ES-I3 (cell line): Measurements from ENCODE around the gene HOXA3.

Source experiments
- H3K36me3 ChIP-seq: 2 replicates; pipeline ENCODE4 v1.6.1; 2013; ENCODE audit warnings: mild to moderate bottlenecking, low read length, control low read depth, moderate library complexity; ENCODE audit not compliant: insufficient read depth
- H3K4me1 ChIP-seq: 2 replicates; pipeline ENCODE4 v1.6.1; 2013; ENCODE audit warnings: mild to moderate bottlenecking, control low read depth, low read length; ENCODE audit not compliant: insufficient read depth
- H3K9ac ChIP-seq: 2 replicates; pipeline ENCODE4 v1.6.1; 2013; ENCODE audit warnings: low read depth, mild to moderate bottlenecking, low read length, moderate library complexity
- H3K9me3 ChIP-seq: 2 replicates; pipeline ENCODE4 v1.6.1; 2013; ENCODE audit warnings: mild to moderate bottlenecking, low read length, moderate library complexity; ENCODE audit not compliant: control insufficient read depth, insufficient read depth

Gene HOXA3

DNA sequence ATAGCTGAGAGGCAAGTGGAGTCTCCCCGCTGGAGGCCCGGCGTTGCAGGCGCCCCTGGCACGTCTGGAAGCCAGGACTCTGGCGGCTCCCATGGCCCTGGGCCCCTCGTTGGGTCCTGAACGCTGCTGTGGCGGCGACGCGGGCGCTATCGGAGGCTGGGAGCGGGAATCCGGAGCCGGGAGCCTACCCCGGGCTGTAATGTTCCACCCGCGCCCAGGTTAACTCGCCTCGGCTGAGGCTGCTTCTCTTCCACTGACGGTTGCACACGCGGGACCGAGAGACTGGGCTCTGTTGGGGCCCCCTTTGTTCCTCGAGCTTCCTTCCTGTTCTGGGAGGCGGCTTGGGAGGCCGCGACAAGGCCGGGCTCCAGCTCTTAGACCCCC lies 7.6 kb downstream of the HOXA3 start:
- Histone ChIP-seq H3K9ac (no peak overlapping the region), H3K4me1 (0 out of 2 replicates have a peak, but pooled peaks cover 4% of the 10 kb centered on the region), H3K36me3 (no peaks in the 10 kb centered on the region), H3K9me3 (no peaks in the 10 kb centered on the region)

DNA sequence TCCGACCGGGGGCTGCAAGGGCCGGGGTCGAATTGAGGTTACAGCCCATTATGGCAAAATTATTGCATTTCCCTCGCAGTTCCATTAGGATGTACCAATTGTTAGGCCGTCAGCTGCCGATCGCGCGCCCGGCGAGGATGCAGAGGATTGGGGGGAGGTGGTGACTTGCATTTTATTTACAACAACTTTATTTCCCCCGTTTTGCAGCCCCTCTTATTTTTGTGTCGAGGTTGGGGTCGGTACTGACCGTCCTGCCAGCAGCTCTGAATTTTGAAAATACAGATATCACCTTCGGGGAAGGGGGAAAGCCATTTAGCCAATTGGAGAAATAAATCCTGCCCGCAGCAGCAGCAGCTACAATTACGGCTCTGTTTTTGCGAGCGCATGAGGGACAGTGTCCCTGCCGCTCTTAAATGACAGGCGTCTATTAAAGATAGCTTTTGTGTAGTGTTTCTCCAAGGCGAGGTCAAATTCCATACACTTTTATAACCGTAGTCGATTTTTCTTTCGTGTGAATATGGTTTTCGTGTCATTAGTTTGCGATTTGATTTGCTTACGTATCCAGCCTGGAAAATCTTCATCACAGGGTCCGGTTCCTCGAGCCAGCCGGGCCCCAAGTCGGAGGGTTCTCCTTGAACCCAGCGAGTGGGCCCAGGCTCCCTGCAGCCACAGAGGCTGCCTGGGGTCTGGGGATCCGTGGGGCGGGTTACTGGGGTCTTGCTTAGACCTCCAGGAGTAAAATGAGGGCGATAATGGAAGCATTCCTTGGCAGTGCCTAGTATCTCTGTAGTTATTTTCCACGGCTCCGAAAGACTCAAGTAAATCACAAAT lies 8.2 kb downstream of the HOXA3 start:
- Histone ChIP-seq H3K9ac (no peak overlapping the region), H3K9me3 (no peaks in the 10 kb centered on the region), H3K4me1 (0 out of 2 replicates have a peak, but pooled peaks cover 4% of the 10 kb centered on the region), H3K36me3 (no peaks in the 10 kb centered on the region)

DNA sequence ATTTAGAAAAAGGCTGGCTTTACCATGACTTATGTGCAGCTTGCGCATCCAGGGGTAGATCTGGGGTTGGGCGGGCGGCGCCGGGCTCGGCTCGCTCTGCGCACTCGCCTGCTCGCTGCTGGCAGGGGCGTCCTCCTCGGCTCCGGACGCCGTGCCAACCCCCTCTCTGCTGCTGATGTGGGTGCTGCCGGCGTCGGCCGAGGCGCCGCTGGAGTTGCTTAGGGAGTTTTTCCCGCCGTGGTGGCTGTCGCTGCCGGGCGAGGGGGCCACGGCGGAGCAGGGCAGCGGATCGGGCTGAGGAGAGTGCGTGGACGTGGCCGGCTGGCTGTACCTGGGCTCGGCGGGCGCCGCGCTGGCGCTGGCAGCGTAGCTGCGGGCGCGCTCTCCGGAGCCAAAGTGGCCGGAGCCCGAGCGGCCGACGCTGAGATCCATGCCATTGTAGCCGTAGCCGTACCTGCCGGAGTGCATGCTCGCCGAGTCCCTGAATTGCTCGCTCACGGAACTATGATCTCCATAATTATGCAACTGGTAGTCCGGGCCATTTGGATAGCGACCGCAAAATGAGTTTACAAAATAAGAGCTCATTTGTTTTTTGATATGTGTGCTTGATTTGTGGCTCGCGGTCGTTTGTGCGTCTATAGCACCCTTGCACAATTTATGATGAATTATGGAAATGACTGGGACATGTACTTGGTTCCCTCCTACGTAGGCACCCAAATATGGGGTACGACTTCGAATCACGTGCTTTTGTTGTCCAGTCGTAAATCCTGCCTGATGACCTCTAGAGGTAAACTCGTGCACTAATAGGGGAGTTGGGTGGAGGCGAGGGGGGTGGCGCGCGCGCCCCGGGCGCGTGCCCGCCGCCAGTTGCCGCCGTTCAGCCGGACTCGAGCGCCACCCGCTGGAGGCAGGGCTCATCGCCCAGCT lies 9.1 kb downstream of the HOXA3 start, which contains the start of gene HOXA5:
Gene HOXA5, minus strand, starts transcription at position 659 of the 927 bp plus-strand sequence. Its CDS starts 74 bp downstream, at position 585.
- peak within 1 kb of the TSS; percentile 57; the same call in 1 of the 2 replicates for H3K9ac ChIP-seq
- H3K36me3 ChIP-seq: no peaks in the 10 kb centered on the region
- H3K4me1 ChIP-seq: 0 out of 2 replicates have a peak, but pooled peaks cover 4% of the 10 kb centered on the region
- no peaks in the 10 kb centered on the region for H3K9me3 ChIP-seq

DNA sequence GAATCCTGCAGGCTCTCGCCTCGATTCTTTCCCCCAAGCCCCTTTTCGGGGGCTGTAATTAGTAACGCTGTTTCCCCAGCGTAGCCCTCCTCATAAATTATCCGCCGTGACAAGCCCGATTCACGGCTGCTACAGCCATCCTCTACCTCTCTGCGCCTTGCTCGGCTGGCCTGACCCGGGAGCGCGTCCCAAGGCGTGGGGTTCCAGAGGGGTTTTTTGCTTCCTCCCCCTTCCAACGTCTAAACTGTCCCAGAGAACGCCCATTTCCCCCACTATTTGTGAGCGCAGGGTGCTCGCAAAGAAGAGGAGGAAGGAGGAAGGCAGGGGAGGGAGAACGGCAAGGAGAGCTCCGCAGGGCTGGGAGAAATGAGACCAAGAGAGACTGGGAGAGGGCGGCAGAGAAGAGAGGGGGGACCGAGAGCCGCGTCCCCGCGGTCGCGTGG lies 9.8 kb downstream of the HOXA3 start:
- peak overlapping the region; percentile 57; the same call in 1 of the 2 replicates for H3K9ac ChIP-seq
- no peaks in the 10 kb centered on the region for H3K36me3 ChIP-seq
- H3K4me1 ChIP-seq: 0 out of 2 replicates have a peak, but pooled peaks cover 4% of the 10 kb centered on the region
- no peaks in the 10 kb centered on the region for H3K9me3 ChIP-seq

DNA sequence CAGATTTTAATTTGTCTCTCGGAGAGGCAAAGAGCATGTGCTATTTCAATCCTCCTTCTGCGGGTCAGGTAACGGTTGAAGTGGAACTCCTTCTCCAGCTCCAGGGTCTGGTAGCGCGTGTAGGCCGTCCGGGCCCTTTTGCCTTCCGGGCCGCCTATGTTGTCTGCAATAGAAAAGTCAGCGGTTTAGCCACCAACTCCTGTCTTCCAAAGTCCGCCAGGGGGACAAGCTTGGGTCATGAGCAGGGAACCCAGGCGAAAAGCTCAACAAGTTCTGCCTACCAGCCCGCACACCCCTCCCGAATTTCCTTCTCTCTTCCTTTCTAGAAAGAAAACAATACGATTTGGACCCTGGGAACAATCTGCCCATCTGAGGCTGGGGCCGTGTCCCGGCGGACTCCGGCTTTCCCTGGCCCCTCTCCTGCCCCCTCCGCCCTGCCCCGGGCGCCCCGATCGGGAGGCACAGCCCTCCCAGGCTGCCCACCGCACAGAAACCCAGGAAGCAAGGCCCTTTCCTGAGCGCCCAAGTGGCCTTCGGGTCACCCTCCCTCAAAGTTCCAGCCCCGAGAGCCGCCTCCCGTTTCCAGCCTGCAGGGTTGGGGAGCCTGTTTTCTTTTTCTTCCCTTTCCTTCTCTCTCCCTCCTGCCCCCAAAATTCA lies 10.3 kb downstream of the HOXA3 start:
- H3K4me1 ChIP-seq: 0 out of 2 replicates have a peak, but pooled peaks cover 4% of the 10 kb centered on the region
- H3K9me3 ChIP-seq: no peaks in the 10 kb centered on the region
- H3K9ac ChIP-seq: peak overlapping the region; percentile 57; the same call in 1 of the 2 replicates
- no peaks in the 10 kb centered on the region for H3K36me3 ChIP-seq

DNA sequence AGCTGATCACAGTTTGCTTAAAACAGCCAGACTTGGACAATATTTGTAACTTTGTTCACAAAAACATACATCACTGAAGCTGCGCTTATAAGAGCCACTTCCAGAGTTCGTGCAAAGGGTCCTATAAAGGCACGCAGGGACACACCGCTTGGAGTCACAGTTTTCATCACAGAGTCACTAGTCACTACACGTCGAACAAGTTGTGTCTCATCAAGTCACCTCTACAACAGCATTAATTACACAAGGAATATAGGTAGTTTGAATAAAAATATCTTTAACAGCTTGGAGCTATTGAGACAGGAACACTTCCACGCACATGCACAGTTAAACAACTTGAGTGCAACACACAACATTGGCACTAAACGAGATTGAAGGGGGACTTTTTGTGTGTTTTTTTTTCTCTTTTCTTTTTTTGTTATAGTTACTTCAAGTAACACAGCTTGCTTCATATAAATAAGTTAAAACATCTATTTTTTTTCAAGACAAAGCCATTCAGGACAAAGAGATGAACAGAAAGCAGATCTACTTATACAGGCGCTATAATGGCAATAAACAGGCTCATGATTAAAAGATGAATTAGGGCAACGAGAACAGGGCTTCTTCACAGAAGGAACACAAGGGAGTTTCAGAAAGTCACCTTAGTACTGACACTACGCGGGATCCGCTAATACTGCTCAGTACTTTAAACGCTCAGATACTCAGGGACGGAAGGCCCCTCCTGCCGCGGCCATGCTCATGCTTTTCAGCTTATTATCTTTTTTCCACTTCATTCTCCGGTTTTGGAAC lies 11.1 kb downstream of the HOXA3 start:
- H3K36me3 ChIP-seq: no peaks in the 10 kb centered on the region
- H3K9me3 ChIP-seq: no peaks in the 10 kb centered on the region
- 0 out of 2 replicates have a peak, but pooled peaks cover 4% of the 10 kb centered on the region for H3K4me1 ChIP-seq
- no peak overlapping the region for H3K9ac ChIP-seq

DNA sequence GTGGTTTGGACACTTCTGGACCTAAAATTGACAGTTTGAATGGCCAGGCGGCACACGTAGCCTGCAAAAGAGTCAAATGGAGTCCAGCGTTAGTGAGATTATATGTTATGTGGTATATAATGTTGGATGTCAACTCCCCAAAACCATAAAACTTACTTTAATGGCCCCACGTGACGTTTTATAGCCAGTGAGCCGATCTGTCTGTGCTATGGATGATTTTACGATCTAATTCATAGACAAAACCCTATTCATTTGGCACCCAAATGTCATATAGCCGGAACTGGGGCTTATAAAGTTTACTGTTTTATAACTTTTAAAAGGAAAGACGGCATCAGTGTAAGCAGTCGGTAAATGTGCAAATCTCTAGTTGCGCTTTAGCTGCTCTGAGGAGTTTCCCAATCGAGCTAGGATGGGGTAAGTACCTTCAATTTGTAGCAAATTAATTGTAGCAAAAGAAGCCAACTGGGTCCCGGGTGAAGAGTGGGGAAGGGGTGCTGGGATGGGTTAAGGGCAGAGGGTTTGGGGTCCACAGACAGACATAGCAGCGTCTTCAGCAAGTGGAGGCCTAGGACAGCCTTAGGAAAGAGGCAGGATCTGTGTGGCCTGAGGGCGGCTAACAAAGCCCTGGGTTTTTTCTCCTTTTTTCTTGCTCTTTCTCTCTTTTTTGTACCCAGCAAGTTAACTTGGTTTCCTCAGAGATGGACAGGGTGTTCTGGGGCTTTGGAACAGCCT lies 12.1 kb downstream of the HOXA3 start:
- peaks cover 4% of the 10 kb centered on the region; the same call in 1 of the 2 replicates for H3K4me1 ChIP-seq
- H3K9ac ChIP-seq: no peak overlapping the region
- no peaks in the 10 kb centered on the region for H3K36me3 ChIP-seq
- H3K9me3 ChIP-seq: no peaks in the 10 kb centered on the region

DNA sequence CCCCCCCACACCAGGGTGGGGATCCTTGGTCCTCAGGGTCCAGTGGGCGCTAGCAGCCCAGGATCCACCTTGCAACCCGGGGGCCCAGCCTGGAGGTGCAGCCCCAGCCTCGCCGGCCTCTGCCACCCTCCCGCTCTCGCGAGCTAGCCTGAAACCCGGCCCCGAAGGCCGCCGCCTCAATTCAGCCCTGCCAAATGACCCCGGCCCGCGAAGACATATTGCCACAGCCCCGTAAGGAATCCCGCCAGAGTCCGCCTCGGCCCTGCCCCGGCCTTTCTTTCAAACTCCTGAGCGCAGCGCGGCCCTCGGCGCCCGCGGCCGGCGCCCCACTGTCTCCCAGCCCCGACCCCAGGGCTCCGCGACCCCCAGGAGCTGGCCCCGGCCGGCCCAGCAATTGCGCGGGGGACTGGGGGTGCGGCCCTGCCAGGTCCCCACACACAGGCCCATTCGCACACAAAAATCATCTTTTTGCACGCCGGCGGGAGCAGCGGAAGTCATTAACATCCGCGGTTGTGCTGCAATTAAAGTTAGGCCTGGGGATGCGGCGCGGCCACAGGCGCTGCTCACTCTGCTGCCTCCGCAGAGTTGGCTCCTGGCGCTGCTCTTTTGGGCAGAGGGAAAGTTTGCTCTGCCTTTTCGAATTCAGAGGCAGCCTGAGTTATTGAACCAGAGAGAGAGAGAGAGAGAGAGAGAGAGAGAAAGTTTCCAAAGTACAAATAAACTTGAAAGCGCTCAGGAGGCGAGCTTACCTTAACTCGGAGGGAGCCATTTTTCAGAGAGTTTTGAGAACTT lies 12.9 kb downstream of the HOXA3 start:
- peak overlapping the region; percentile 26; the same call in 1 of the 2 replicates for H3K9ac ChIP-seq
- H3K4me1 ChIP-seq: peaks cover 4% of the 10 kb centered on the region; the same call in 1 of the 2 replicates
- no peaks in the 10 kb centered on the region for H3K9me3 ChIP-seq
- H3K36me3 ChIP-seq: no peaks in the 10 kb centered on the region

DNA sequence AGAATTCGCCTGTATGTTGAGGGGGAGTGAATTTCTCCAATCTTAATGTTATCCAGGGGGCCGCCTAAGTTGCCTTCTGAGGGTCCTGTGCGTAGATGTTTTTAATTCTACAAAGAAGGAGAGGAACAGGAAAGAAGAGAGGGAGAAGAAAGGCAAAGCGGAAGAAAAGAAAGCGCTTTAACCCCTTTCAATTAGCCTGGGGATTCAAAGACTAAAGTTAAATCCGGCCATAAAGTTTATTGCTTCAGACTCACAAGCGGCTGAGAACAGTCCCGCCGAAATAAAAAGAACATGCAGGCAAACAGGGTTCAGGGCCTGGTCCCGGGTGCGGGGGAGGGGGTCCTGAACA lies 13.4 kb downstream of the HOXA3 start:
- Histone ChIP-seq H3K9ac (no peak overlapping the region), H3K4me1 (peaks cover 4% of the 10 kb centered on the region; the same call in 1 of the 2 replicates), H3K9me3 (no peaks in the 10 kb centered on the region), H3K36me3 (no peaks in the 10 kb centered on the region)

DNA sequence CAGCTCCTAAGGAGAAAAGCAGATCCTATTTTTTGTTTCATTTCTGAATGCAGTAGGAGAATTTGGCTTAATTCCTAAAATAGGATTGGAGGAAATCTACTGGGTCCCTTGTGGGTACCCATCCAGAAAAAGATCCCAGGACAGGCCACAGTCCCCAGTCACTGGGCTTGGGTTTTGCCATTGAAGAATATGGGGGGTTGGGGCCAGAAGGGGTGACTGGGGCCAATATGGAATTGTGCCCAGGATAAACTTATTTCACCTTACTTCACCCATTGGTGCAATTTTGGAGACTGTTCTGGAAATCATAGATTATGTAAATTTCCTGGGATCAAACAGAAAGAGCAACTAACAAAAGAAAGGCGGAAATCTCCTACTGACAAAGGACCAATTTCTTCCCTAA lies 13.9 kb downstream of the HOXA3 start:
- Histone ChIP-seq H3K4me1 (peaks cover 4% of the 10 kb centered on the region; the same call in 1 of the 2 replicates), H3K9ac (no peak overlapping the region), H3K9me3 (no peaks in the 10 kb centered on the region), H3K36me3 (no peaks in the 10 kb centered on the region)

DNA sequence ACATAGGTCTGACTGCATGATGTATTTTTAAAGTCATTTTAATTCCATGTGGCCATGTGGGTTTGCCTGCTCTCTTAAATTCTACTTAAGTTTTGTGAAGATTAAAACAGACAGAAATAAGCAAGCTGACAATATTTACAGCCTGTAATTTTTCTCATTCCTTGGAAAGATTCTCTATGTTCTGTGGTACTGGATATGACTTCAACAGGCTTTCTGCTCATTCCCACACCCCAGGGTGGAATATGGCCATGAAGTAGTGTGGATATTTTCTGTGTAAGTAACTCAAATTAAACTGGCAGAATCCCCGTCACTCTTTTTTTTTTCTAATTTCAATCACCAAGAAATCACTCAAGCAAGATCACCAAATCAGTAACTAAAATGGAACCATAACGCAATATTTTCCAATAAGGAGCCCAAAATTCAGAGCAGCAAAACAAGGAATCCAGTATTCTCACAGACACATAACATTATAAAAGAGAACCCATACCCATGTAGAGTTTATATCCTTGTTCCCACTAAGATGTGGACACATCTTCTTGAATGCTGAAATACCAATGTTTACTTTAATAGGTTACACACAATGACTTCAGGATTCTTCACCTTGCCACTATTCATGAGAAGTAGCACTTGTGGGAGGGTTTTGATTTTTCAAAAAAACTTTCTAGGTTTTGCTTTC lies 14.6 kb downstream of the HOXA3 start:
- no peaks in the 10 kb centered on the region for H3K9me3 ChIP-seq
- H3K9ac ChIP-seq: no peak overlapping the region
- H3K4me1 ChIP-seq: peaks cover 4% of the 10 kb centered on the region; the same call in 1 of the 2 replicates
- H3K36me3 ChIP-seq: no peaks in the 10 kb centered on the region

DNA sequence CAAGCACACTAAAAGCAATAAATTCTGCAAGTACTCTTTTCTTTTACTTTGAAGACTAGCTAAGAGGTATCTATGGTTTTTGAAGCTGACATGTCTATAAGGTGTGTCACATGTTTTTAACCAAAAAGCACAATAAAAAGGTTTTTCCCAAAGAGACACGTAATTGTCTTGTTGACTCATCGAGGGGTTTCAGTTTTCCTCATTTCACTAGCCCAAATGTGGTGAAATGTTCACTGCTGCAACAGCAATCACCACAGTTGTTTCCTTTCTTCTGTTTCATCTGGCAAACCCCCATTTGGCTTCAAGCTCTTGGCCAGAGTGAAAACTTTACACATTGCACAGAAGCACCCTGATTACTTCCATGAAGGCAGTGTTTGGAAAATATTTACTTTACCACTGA lies 18.0 kb downstream of the HOXA3 start:
- H3K9ac ChIP-seq: no peak overlapping the region
- H3K4me1 ChIP-seq: no peaks in the 10 kb centered on the region; the same call in 1 of the 2 replicates
- no peaks in the 10 kb centered on the region for H3K36me3 ChIP-seq
- H3K9me3 ChIP-seq: no peaks in the 10 kb centered on the region
